Astrocyte of the spinal cord (primary cell): ENCODE data around the gene TMPRSS9.
"Not testable (repeated sequence)": the region's sequence is repeated elsewhere in the genome, so short reads cannot be mapped to it uniquely, and the experiment has no call there.

Source experiments
- DNase-seq: peaks from one replicate; pipeline ENCODE4 v3.0.0; 2011; ENCODE audit warnings: low read depth, low spot score
- H3K4me3 ChIP-seq: 2 replicates; pipeline ENCODE4 v1.5.1; 2011; ENCODE audit warnings: low read depth, mild to moderate bottlenecking, low read length, moderate library complexity
- in situ Hi-C: cut with HindIII; loops from 2 replicates; pipeline ENCODE4 v1.10.0; 2017; ENCODE audit warnings: low sequenced_read_pairs
- TF ChIP-seq, protein P1 (sequence below): IDR thresholded peaks from 2 replicates; pipeline ENCODE4 v1.5.1; 2012; ENCODE audit warnings: low read depth, mild to moderate bottlenecking, low read length, inconsistent platforms

Gene TMPRSS9

DNA sequence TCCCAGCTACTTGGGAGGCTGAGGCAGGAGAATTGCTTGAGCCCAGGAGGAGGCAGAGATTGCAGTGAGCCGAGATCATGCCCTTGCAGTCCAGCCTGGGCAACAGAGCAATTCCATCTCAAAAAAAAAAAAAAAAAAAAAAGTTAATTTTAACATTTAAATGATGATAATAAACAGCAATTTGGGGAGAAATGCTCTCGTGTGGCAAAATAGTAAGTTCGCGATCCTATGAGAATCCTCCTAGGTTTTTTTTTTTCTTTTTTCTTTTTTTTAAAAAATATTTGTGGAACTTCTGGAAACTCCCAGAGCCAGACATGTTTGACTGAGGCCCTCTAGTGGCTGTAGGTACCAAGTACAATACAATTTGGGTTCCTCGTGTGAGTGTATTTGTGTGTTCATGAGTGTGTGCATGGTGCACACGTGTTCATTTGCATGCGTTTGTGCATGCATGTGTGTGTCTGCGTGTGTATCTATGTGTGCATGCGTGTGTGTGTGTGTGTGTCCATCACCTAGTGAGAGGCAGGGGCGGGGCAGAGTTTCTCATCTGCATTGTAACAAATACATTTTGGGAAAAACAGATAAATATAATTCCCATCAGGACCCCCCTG, 31.2 kb downstream of the TMPRSS9 start:
- peak; percentile 70 for DNase-seq
- no peak overlapping the region for H3K4me3 ChIP-seq
- TF ChIP-seq, protein P1, sequence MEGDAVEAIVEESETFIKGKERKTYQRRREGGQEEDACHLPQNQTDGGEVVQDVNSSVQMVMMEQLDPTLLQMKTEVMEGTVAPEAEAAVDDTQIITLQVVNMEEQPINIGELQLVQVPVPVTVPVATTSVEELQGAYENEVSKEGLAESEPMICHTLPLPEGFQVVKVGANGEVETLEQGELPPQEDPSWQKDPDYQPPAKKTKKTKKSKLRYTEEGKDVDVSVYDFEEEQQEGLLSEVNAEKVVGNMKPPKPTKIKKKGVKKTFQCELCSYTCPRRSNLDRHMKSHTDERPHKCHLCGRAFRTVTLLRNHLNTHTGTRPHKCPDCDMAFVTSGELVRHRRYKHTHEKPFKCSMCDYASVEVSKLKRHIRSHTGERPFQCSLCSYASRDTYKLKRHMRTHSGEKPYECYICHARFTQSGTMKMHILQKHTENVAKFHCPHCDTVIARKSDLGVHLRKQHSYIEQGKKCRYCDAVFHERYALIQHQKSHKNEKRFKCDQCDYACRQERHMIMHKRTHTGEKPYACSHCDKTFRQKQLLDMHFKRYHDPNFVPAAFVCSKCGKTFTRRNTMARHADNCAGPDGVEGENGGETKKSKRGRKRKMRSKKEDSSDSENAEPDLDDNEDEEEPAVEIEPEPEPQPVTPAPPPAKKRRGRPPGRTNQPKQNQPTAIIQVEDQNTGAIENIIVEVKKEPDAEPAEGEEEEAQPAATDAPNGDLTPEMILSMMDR = peak; percentile 80
- in situ Hi-C loops = no loop called here

DNA sequence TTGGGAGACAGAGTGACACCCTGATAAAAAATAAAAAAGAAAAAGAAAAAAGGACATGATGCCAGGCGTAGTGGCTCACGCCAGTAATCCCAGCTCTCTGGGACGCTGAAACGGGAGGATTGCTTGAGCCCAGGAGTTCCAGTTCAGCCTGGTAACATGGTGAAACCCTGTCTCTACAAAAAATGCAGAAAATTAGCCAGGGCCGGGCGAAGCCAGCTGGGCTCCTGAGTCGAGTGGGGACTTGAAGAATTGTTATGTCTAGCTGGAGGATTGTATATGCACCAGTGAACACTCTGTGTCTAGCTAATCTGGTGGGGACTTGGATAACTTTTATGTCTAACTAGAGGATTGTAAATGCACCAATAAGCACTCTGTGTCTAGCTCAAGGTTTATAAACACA, 32.3 kb downstream of the TMPRSS9 start:
- TF ChIP-seq, protein P1 = no peak
- DNase-seq = no peak
- in situ Hi-C loops = no loop called here
- no peak overlapping the region for H3K4me3 ChIP-seq

DNA sequence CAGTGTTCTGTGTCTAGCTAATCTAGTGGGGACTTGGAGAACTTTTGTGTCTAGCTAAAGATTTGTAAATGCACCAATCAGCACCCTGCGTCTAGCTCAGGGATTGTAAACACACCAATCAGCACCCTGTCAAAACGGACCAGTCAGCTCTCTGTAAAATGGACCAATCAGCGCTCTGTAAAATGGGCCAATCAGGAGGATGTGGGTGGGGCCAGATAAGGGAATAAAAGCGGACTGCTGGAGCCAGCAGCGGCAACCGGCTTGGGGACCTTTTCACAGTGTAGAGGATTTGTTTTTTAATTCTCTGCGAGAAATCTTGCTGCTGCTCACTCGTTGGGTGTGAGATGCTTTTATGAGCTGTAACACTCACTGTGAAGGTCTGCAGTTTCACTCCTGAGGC, 32.8 kb downstream of the TMPRSS9 start:
- DNase-seq, in situ Hi-C loops, H3K4me3 ChIP-seq: not testable (repeated sequence)

DNA sequence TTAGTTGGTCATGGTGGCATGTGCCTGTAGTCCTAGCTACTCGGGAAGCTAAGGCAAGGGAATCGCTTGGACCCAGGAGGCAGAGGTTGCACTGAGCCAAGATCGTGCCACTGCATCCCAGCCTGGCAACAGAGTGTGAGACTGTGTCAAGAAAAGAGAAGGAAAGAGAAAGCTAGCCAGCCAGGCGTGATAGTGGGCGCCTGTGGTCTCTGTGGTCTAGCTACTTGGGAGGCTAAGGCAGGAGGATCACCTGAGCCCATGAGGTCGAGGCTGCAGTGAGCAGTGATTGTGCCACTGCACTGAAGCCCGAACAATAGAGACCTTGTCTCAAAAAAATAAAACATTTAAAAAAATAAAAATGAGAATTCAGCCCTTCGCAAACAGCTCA, 34.0 kb downstream of the TMPRSS9 start:
- no peak overlapping the region for H3K4me3 ChIP-seq
- in situ Hi-C loops = no loop called here
- TF ChIP-seq, protein P1 = no peak
- no peak for DNase-seq

DNA sequence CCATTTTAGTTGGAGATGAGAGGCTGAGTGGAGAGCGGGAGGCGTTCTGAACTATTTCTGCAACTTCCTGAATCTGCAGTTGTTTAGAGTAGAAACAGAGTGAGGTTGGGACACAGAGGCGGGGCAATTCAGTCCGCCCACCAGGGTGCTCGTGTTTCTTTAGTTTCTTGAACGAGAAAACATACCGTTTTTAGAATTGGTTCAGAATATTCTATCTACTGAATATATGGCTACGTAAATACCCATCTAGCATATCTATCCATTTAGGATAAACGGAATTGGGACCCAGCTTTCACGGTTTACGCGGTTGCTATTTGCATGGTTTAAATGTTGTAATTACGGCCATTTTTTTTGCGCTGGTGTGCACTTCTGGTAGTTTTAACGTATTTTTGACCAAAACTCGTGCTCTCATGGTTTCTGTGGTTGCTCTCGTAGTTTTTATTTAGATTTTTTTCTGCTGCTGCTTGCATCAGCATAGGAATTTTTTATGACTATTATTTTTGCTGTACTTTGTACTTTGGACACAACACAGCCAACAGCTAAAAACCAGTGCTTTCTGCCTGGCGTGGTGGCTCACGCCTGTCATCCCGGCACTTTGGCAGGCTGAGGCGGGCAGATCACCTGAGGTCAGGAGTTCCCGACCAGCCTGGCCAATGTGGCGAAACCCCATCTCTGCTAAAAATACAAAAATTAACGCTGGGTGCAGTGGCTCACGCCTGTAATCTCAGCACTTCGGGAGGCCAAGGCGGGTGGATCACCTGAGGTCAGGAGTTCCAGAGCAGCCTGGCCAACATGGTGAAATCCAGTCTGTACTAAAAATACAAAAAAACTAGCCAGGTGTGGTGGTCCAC, 34.6 kb downstream of the TMPRSS9 start:
- no peak overlapping the region for H3K4me3 ChIP-seq
- in situ Hi-C loops = no loop called here
- DNase-seq = no peak
- TF ChIP-seq, protein P1 = no peak

DNA sequence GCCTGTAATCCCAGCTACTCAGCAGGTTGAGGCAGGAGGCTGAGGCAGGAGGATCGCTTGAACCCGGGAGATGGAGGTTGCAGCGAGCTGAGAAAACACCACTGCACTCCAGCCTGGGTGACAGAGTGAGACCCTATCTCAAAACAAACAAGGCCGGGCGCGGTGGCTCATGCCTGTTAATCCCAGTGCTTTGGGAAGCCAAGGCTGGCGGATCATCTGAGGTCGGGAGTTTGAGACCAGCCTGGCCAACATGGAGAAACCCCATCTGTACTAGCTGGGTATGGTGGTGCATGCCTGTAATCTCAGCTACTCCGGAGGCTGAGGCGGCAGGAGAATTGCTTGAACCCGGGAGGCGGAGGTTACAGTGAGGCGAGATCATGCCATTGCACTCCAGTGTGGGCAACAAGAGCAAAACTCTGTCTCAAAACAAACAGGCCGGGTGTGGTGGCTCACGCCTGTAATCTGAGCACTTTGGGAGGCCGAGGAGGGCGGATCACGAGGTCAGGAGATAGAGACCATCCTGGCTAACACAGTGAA, 35.3 kb downstream of the TMPRSS9 start:
- DNase-seq, in situ Hi-C loops, H3K4me3 ChIP-seq: not testable (repeated sequence)

DNA sequence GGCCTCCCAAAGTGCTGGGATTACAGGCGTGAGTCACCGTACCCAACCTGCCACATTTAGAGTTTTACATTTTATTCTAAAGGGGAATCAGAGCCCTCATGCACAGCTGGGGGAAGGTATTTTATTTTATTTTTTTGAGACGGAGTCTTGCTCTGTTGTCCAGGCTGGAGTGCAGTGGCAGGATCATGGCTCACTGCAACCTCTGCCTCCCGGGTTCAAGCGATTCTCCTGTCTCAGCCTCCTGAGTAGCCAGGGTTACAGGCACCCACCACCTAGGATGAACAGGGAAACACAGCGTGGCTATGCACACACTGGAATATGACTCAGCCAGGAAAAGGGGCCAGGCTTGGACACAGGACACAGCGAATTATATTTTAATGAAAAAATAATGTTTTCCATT, 37.1 kb downstream of the TMPRSS9 start:
- H3K4me3 ChIP-seq, in situ Hi-C loops, DNase-seq: not testable (repeated sequence)

DNA sequence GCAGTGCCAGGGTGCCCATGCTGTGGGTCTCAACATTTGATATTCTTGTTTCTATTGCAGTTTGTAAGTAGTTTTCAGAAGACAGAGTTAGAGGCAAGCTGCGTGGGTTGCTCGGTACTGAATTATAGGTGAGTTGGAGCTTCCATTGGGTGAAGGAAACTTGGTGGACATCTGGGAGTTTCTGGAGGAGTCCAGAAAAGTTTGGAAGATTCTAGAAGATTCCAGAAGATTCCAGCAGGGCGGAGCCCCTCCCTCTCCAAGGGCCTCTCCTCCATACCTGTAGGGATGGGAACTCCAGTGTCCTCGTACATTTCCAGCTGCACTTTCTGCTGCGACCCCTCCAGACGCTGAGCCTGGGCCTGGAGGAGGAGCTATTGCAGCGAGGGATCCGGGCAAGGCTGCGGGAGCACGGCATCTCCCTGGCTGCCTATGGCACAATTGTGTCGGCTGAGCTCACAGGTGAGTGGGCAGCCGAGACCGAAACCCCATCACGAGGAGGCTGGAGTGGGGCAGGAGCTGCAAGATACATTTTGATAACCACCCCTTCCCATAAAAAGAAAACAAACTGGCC, 38.8 kb downstream of the TMPRSS9 start:
- DNase-seq = no peak
- no peak overlapping the region for H3K4me3 ChIP-seq
- TF ChIP-seq, protein P1 = no peak
- in situ Hi-C loops = no loop called here
